Panc1 (cell line): ENCODE results near the gene ZNF384. TPM values are rescaled to one million over a fixed set of nuclear protein-coding genes. Genes with fewer than 3 reads are reported as not detected.

Source experiments
- ATAC-seq: fragments of 200-7000 bp; cut with Tn5 transposase; 2 replicates; pipeline ENCODE4 v1.9.1; 2020; ENCODE audit warnings: mild to moderate bottlenecking, moderate library complexity
- BruUV-seq: library from RNA; stranded (reverse); fragments of 400-500 nt; replicated peaks from 2 replicates; lab custom pipeline; 2021; lab: Mats Ljungman, UMichigan
- CTCF ChIA-PET: fragments of 300-600 bp; sonication (Branson Sonifier 250); formaldehyde crosslinking; loops from one replicate; lab custom pipeline; 2022; ENCODE audit warnings: antibody characterized with exemption; lab: Charles Lee
- POLR2A ChIA-PET: fragments of 300-600 bp; sonication (Branson Sonifier 250); formaldehyde crosslinking; loops from one replicate; lab custom pipeline; 2022; ENCODE audit warnings: antibody characterized with exemption; lab: Charles Lee
- DNase-seq: peaks from one replicate; pipeline ENCODE4 v3.0.0-alpha.2; 2010; ENCODE audit warnings: low read depth, low spot score
- H3K27ac ChIP-seq: 2 replicates; pipeline ENCODE4 v1.5.1; 2011; ENCODE audit warnings: mild to moderate bottlenecking, low read length, inconsistent platforms
- H3K27me3 ChIP-seq: fragments of 200-500 bp; sonication (Bioruptor generic); 2 replicates; pipeline ENCODE4 v1.6.0; 2014; ENCODE audit warnings: low read length, inconsistent platforms; ENCODE audit not compliant: control insufficient read depth, insufficient read depth
- H3K36me3 ChIP-seq: fragments of 200-500 bp; sonication (Bioruptor generic); 2 replicates; pipeline ENCODE4 v1.5.1; 2014; ENCODE audit warnings: inconsistent platforms, mild to moderate bottlenecking, low read length, moderate library complexity; ENCODE audit not compliant: control insufficient read depth, insufficient read depth
- H3K4me1 ChIP-seq: 2 replicates; pipeline ENCODE4 v1.5.1; 2011; ENCODE audit warnings: inconsistent platforms, mild to moderate bottlenecking, low read length, moderate library complexity; ENCODE audit not compliant: control insufficient read depth, insufficient read depth
- H3K4me3 ChIP-seq, 2 experiments: 2 replicates each; pipeline ENCODE4 v1.5.1; 2011 to 2012; ENCODE audit warnings: low read depth in 2 of 2, low read length in 2 of 2, mild to moderate bottlenecking in 2 of 2, inconsistent platforms in 1 of 2, moderate library complexity in 1 of 2
- H3K9me3 ChIP-seq: fragments of 200-500 bp; sonication (Bioruptor generic); 2 replicates; pipeline ENCODE4 v1.5.1; 2014; ENCODE audit warnings: low read depth, mild to moderate bottlenecking, inconsistent platforms, low read length, moderate library complexity; ENCODE audit not compliant: control insufficient read depth, insufficient read depth
- POLR2AphosphoS5 ChIP-seq: IDR thresholded peaks from 2 replicates; pipeline ENCODE4 v1.6.1; 2012; ENCODE audit warnings: mild to moderate bottlenecking, low read depth, low read length, moderate library complexity
- REST ChIP-seq, 2 experiments: IDR thresholded peaks; 2 replicates each; pipeline ENCODE4 v1.6.1; 2011 to 2012; ENCODE audit warnings: low read depth in 2 of 2, control low read depth in 1 of 2, low read length in 1 of 2, mild to moderate bottlenecking in 1 of 2, moderate library complexity in 1 of 2; ENCODE audit not compliant: insufficient read depth in 1 of 2
- SIN3A ChIP-seq: IDR thresholded peaks from 2 replicates; pipeline ENCODE4 v1.6.1; 2012; ENCODE audit warnings: low read depth, mild to moderate bottlenecking, low read length, moderate library complexity, borderline replicate concordance; ENCODE audit not compliant: insufficient read depth
- TCF7L2 ChIP-seq: IDR thresholded peaks from 2 replicates; pipeline ENCODE4 v1.6.1; 2011; ENCODE audit warnings: mild to moderate bottlenecking, low read depth, low read length, inconsistent platforms
- in situ Hi-C: cut with HindIII; loops from 2 replicates; pipeline ENCODE4 v1.10.0; 2016; ENCODE audit warnings: low sequenced_read_pairs, low pct_unique_long_range_greater_than_20kb
- intact Hi-C: fragments of 100-400 bp; cut with micrococcal nuclease; formaldehyde crosslinking; loops from one replicate; pipeline ENCODE4 v1.10.0; 2022; ENCODE audit not compliant: unreplicated experiment
- total RNA-seq: library from RNA; stranded (reverse); gene quantifications from one replicate; pipeline ENCODE4 v1.2.1, GENCODE V29; 2021; ENCODE audit not compliant: unreplicated experiment
- TF ChIP-seq, protein P1 (sequence below): fragments of 450-650 bp; IDR thresholded peaks from 2 replicates; pipeline ENCODE4 v1.5.1; 2017; ENCODE audit warnings: mild to moderate bottlenecking

The ZNF384 gene
- total RNA-seq, 1 experiment from 2014 or later, result 54.3 TPM

GRCh38 chr12:6653987-6654386, 35.2 kb downstream of the ZNF384 start:
- ChIA-PET CTCF (no interaction called here), POLR2A (interaction anchor here (0.6 kb wide), 1 partner anchor 51 kb away, joined by 5 read pairs; no protein-coding TSS in a partner anchor)
- intact Hi-C loops, result no loop called here

DNA sequence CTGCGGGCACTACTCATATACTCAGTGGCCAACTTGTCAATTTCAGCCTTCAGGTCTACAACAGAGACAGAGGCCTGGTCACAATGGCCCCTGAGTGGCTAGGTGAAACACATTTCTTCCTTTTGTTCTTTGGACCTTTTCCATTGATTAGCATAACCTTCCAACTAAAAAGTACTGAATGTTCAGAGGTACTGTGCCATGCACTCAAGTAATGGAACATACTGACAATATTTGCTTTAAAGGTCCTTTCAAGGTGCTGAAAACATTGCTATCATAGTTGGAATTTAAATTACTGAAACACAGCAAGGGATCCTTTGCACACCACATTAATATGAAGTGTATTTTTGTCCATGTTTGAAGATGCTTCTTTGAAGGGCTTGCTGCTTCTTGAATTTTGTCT, 35.8 kb downstream of the ZNF384 start:
- in situ Hi-C loops, result no loop called here

More at GRCh38 chr12:6653987-6654386, 35.2 kb downstream of the ZNF384 start:
- no peak for ATAC-seq
- Histone ChIP-seq H3K27me3 (no peaks in the 10 kb centered on the region), H3K36me3 (no peaks in the 10 kb centered on the region), H3K9me3 (no peaks in the 10 kb centered on the region), H3K4me1 (no peaks in the 10 kb centered on the region), H3K27ac (no peak overlapping the region), H3K4me3 (no peak overlapping the region)
- TF ChIP-seq, protein P1, sequence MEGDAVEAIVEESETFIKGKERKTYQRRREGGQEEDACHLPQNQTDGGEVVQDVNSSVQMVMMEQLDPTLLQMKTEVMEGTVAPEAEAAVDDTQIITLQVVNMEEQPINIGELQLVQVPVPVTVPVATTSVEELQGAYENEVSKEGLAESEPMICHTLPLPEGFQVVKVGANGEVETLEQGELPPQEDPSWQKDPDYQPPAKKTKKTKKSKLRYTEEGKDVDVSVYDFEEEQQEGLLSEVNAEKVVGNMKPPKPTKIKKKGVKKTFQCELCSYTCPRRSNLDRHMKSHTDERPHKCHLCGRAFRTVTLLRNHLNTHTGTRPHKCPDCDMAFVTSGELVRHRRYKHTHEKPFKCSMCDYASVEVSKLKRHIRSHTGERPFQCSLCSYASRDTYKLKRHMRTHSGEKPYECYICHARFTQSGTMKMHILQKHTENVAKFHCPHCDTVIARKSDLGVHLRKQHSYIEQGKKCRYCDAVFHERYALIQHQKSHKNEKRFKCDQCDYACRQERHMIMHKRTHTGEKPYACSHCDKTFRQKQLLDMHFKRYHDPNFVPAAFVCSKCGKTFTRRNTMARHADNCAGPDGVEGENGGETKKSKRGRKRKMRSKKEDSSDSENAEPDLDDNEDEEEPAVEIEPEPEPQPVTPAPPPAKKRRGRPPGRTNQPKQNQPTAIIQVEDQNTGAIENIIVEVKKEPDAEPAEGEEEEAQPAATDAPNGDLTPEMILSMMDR, result no peak
- TF ChIP-seq TCF7L2, result no peak
- TF ChIP-seq POLR2AphosphoS5, result no peak
- TF ChIP-seq REST (IDR thresholded peaks at IDR 0.05; ENCODE audit: insufficient read depth in 1 of 2, low read depth in 2 of 2, low read length in 1 of 2), result no peak
- TF ChIP-seq SIN3A, result no peak
- DNase-seq, result no peak
- in situ Hi-C loops, result no loop called here
- BruUV-seq, result no TSS peak

More for the DNA sequence above, 35.8 kb downstream of the ZNF384 start:
- ATAC-seq (no peak), DNase-seq (no peak)
- H3K27me3 ChIP-seq, result no peaks in the 10 kb centered on the region
- TF ChIP-seq SIN3A (no peak), REST (IDR thresholded peaks at IDR 0.05; ENCODE audit: insufficient read depth in 1 of 2, low read depth in 2 of 2, low read length in 1 of 2) (no peak), TCF7L2 (no peak), POLR2AphosphoS5 (no peak)
- TF ChIP-seq, protein P1, result no peak
- H3K4me1 ChIP-seq, result no peaks in the 10 kb centered on the region
- intact Hi-C loops, result no loop called here
- no TSS peak for BruUV-seq
- H3K27ac ChIP-seq, result no peak overlapping the region
- CTCF ChIA-PET, result no interaction called here
- no peaks in the 10 kb centered on the region for H3K36me3 ChIP-seq
- H3K4me3 ChIP-seq, result no peak overlapping the region
- H3K9me3 ChIP-seq, result no peaks in the 10 kb centered on the region
- POLR2A ChIA-PET, result no interaction called here
